Keratinocyte (primary cell): Measurements from ENCODE around the gene KCNQ4.

Experiments
- EZH2 ChIP-seq: IDR thresholded peaks from one replicate; pipeline ENCODE4 v1.6.1; 2012; ENCODE audit warnings: inconsistent platforms, mild to moderate bottlenecking, low read length, moderate library complexity
- TF ChIP-seq, protein P1 (sequence below), 3 experiments: IDR thresholded peaks in 1 of 3; conservative IDR thresholded peaks in 1 of 3; optimal IDR thresholded peaks in 1 of 3; 2 replicates in 2 of 3; 3 replicates in 1 of 3; pipeline versions ENCODE3 to v1.5.1; 2011; ENCODE audit warnings: low read length in 3 of 3, mild to moderate bottlenecking in 3 of 3, moderate library complexity in 2 of 3, control low read depth in 1 of 3, inconsistent platforms in 1 of 3; ENCODE audit not compliant: insufficient read depth in 2 of 3; ENCODE audit errors: extremely low read depth in 1 of 3

DNA sequence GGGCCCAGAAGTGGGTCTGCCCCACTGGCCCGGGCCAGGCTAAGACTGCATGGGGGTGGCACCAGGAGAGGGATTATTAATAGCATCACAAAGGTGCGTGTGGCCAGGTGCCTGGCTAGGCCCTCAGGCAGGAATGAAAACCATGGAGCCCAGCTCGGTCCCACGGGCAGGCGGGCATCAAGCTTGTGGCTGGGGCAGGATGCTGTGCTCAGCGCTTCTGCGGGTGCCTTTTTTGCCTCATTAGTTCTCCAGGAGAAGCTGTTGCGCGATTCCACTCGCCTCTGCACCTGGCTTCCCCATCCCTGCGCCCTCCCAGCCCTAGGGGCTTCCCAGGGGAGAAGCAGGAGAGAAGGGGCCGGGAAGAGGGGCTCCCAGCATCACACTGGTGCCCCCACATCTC is 39.3 kb downstream of the KCNQ4 start:
- TF ChIP-seq, protein P1, sequence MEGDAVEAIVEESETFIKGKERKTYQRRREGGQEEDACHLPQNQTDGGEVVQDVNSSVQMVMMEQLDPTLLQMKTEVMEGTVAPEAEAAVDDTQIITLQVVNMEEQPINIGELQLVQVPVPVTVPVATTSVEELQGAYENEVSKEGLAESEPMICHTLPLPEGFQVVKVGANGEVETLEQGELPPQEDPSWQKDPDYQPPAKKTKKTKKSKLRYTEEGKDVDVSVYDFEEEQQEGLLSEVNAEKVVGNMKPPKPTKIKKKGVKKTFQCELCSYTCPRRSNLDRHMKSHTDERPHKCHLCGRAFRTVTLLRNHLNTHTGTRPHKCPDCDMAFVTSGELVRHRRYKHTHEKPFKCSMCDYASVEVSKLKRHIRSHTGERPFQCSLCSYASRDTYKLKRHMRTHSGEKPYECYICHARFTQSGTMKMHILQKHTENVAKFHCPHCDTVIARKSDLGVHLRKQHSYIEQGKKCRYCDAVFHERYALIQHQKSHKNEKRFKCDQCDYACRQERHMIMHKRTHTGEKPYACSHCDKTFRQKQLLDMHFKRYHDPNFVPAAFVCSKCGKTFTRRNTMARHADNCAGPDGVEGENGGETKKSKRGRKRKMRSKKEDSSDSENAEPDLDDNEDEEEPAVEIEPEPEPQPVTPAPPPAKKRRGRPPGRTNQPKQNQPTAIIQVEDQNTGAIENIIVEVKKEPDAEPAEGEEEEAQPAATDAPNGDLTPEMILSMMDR (optimal IDR thresholded peaks at IDR 0.05 in 1 of 3, IDR thresholded peaks at IDR 0.05 in 1 of 3, conservative IDR thresholded peaks at IDR 0.05 in 1 of 3; ENCODE audit: extremely low read depth in 1 of 3, insufficient read depth in 2 of 3, low read length in 3 of 3): no peak
- TF ChIP-seq EZH2: no peak
